Neutrophil (primary cell): ENCODE data around the gene FUT8.
A peak's percentile ranks its signal among the peaks of the same experiment; 100 is the strongest.

Source experiments
- H3K27ac ChIP-seq: fragments of 200-600 bp; sonication (generic); 2 replicates; pipeline ENCODE4 v1.5.1; 2016; ENCODE audit warnings: mild to moderate bottlenecking, moderate library complexity
- H3K27me3 ChIP-seq: fragments of 200-600 bp; sonication (generic); 2 replicates; pipeline ENCODE4 v1.6.0; 2016; ENCODE audit warnings: mild to moderate bottlenecking
- H3K36me3 ChIP-seq: fragments of 200-600 bp; sonication (generic); 2 replicates; pipeline ENCODE4 v1.5.1; 2017
- H3K4me1 ChIP-seq, 2 experiments: fragments of 200-600 bp in 1 of 2; sonication (generic) in 1 of 2; 1 replicate in 1 of 2; 2 replicates in 1 of 2; pipeline versions ENCODE4 v1.5.1 to v1.6.1; 2013 to 2016; ENCODE audit warnings: low read depth in 1 of 2, low read length in 1 of 2, mild to moderate bottlenecking in 1 of 2, moderate library complexity in 1 of 2; ENCODE audit not compliant: control insufficient read depth in 1 of 2, insufficient read depth in 1 of 2
- H3K4me3 ChIP-seq, 2 experiments: fragments of 200-600 bp in 1 of 2; sonication (generic) in 1 of 2; 1 replicate in 1 of 2; 2 replicates in 1 of 2; pipeline ENCODE4 v1.5.1; 2013 to 2016; ENCODE audit warnings: low read depth in 1 of 2, low read length in 1 of 2, mild to moderate bottlenecking in 1 of 2, moderate library complexity in 1 of 2
- H3K9me3 ChIP-seq: fragments of 200-600 bp; sonication (generic); 2 replicates; pipeline ENCODE4 v1.5.1; 2016
- TF ChIP-seq, protein P1 (sequence below): fragments of 200-600 bp; sonication (generic); IDR thresholded peaks from 2 replicates; pipeline ENCODE4 v1.5.1; 2016; ENCODE audit warnings: antibody characterized with exemption

FUT8 gene

DNA sequence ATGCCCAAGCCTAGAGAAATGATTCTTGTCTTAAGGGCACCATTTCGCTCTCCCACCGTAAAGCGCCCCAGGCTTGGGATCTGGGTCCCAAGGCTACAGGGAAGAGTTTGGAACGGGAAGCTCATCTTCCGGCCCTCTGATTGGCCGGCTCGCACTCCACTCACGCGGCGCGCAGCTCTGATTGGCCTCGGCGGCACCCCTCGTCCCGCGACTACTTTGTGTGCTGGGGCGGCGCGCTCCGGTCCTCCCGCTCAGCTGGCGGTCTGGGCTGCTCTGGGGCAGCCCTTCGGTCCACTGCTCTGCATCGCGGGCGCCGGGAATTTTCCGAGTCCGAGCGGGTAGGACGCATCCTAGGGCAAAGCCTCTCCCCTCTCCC, 886 bp upstream of the FUT8 start:
- Histone ChIP-seq H3K9me3 (no peaks in the 10 kb centered on the region), H3K27ac (no peak overlapping the region), H3K4me1 (peaks cover 8 to 22% of the 10 kb centered on the region in 2 experiments), H3K4me3 (peak overlapping the region; percentile 67 to 73), H3K27me3 (peaks cover 26% of the 10 kb centered on the region), H3K36me3 (no peaks in the 10 kb centered on the region)
- TF ChIP-seq, protein P1, sequence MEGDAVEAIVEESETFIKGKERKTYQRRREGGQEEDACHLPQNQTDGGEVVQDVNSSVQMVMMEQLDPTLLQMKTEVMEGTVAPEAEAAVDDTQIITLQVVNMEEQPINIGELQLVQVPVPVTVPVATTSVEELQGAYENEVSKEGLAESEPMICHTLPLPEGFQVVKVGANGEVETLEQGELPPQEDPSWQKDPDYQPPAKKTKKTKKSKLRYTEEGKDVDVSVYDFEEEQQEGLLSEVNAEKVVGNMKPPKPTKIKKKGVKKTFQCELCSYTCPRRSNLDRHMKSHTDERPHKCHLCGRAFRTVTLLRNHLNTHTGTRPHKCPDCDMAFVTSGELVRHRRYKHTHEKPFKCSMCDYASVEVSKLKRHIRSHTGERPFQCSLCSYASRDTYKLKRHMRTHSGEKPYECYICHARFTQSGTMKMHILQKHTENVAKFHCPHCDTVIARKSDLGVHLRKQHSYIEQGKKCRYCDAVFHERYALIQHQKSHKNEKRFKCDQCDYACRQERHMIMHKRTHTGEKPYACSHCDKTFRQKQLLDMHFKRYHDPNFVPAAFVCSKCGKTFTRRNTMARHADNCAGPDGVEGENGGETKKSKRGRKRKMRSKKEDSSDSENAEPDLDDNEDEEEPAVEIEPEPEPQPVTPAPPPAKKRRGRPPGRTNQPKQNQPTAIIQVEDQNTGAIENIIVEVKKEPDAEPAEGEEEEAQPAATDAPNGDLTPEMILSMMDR: no peak

DNA sequence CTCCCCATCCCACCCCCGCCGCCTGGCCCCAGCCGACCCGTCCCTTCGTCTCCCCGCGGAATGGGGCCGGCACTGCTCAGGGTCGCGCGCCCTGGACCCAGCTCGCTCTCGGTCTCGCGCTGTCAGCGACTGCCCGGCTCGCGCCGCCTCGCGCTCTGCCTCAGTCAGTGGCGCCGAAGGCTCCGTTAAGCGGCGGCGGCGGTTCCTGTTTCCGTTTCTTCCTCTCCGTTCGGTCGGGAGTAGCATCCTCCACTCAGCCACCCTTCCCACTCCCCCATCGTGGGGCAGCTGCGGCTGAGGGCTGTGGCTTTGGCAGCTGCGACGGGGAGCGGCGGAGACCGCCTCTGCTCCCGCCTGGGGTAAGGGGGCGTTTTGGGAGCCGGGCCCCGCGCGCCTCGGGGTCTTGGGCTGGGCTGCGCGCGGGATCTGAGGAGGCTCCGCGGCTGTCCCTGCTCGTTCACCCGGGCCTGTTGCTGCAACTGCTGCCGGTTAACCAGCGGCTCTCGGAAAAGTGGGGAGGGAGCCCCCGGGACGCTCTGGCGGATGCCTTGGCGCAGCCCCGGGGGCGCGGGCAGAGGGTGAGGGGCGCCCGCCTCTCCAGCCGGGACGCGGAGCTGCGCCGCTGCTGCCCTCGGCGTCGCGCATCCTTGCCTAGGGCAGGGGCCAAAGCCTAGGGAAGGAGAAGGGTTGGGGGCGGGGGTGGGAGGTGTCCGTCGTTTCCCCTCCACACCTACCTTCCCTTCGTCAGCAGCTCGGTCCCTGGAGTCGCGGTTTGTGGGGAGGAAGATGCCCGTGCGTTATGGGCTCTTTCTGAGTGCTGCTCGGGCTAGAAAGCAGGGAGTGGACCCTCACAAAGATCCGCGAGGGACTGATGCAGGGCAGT, 567 bp downstream of the FUT8 start:
- Histone ChIP-seq H3K9me3 (no peaks in the 10 kb centered on the region), H3K27ac (no peak overlapping the region), H3K4me1 (peaks cover 8 to 22% of the 10 kb centered on the region in 2 experiments), H3K4me3 (peak overlapping the region; percentile 67 to 73), H3K36me3 (no peaks in the 10 kb centered on the region), H3K27me3 (peaks cover 26% of the 10 kb centered on the region)
- TF ChIP-seq, protein P1: no peak

DNA sequence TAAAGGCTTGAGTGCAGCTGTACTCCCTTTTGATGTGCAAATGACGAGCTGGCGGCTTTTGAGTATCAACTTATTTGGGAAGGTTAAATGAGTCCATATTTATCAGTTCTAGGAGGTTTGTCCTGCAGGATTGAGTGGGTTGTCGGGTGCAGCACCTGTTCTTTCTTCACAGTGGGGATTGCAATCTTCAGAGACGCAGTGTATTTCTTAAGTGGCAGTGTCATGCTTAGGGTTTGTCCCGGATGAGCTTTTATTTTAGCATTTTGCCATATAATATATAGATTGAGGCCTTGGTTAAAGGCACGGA, 1.2 kb downstream of the FUT8 start:
- Histone ChIP-seq H3K9me3 (no peaks in the 10 kb centered on the region), H3K4me1 (peaks cover 8 to 22% of the 10 kb centered on the region in 2 experiments), H3K4me3 (peak overlapping the region; percentile 67 to 73), H3K27ac (no peak overlapping the region), H3K36me3 (no peaks in the 10 kb centered on the region), H3K27me3 (peaks cover 26% of the 10 kb centered on the region)
- TF ChIP-seq, protein P1: no peak

DNA sequence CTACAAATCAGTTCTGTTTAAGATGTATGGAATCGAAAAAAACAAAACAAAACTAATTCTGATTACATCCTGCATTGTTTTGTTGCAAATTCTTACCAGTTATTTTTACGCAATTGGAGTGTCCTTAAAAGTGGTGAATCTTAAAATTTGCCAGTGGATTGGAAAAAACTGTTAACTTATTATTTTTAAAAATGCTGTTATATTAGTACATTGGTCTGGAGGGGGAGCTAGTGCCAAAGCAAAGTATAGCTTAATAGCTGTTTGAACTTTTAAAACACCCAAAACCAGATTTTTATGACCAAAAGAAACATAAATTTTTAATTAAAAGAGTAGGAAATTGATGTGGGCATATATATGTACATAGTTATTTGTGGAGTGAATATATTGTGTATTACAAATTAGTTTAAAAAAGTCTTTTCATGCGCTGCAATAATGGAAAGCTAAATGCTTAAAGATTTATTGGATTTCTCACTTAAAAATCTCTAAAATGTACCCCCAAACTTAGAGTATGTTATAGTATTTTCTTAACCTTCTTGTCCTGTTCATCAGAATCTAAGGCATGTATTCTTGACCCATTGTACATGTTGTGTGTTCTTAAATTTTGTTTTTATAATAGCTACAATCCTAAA, 2.5 kb downstream of the FUT8 start:
- TF ChIP-seq, protein P1: no peak
- Histone ChIP-seq H3K36me3 (no peaks in the 10 kb centered on the region), H3K4me1 (peaks cover 8 to 22% of the 10 kb centered on the region in 2 experiments), H3K4me3 (no peak overlapping the region), H3K9me3 (no peaks in the 10 kb centered on the region), H3K27me3 (peaks cover 26% of the 10 kb centered on the region), H3K27ac (no peak overlapping the region)

DNA sequence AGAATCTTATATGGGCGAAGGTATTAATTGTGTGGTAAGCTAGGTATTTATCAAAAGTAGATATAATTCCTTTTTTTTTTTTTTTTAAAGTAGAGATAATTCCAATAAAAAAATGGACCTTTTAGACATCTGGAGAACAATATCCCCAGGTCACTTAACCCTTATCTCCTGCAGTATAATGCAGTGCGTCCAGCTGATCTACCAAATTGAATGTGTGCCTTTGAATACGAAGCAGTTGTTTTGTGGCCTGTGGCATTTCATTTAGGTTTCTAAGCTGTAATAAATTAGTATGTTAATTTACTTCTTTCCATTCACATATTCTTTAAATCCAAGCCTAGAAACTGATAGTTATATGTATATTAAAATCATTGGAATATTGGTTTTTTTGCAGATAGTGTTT, 3.1 kb downstream of the FUT8 start:
- TF ChIP-seq, protein P1: no peak
- peaks cover 8 to 22% of the 10 kb centered on the region in 2 experiments for H3K4me1 ChIP-seq
- peaks cover 26% of the 10 kb centered on the region for H3K27me3 ChIP-seq
- no peak overlapping the region for H3K27ac ChIP-seq
- no peaks in the 10 kb centered on the region for H3K36me3 ChIP-seq
- H3K9me3 ChIP-seq: no peaks in the 10 kb centered on the region
- H3K4me3 ChIP-seq: no peak overlapping the region
